GM21381 (cell line): Measurements from ENCODE around the gene PNCK.

ENCODE experiments used
- ATAC-seq: cut with Tn5 transposase; IDR thresholded peaks from one replicate; pipeline ENCODE4 v1.9.1; 2021; ENCODE audit warnings: mild to moderate bottlenecking, moderate library complexity; ENCODE audit not compliant: unreplicated experiment

The PNCK gene

GRCh38 chrX:153662266-153662665 lies 11.3 kb downstream of the PNCK start:
- no peak for ATAC-seq

DNA sequence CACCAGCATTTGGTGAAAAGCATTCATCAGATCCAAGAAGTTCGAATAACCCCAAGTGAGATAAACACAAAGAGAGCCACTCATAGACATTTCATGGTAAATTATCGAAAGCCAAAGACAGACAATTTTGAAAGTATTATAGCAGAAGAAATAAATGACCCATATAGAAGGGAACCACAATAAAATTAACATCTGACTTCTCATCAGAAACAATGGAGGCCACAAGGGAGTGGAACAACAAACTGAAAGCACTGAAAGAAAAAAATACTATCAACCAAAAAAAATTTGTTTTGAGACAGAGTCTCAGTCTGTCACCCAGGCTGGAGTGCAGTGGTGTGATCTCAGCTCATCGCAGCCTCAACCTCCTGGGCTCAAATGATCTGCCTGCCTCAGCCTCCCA lies 14.3 kb downstream of the PNCK start:
- no peak for ATAC-seq

GRCh38 chrX:153657161-153657560 lies 16.5 kb downstream of the PNCK start:
- ATAC-seq, result no peak

DNA sequence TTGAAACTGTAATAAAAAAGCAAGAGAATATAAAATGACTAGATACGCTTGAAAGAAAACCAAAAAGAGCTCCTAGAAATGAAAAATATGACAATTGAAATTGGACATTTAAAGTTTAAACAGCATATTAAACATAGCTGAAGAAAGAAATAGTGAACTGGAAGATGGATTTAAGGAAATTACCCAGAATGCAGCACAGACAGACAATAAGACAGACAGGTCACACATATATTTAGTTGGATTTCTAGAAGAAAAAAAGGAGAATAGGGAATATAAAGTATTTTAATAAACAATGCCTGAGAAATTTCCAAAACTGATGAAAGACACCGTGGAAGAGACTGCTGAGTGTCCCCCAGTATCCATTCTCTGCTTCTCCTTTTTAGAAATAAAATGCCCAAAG lies 20.1 kb downstream of the PNCK start:
- no peak for ATAC-seq

GRCh38 chrX:153651540-153652079 lies 22.0 kb downstream of the PNCK start:
- ATAC-seq, result no peak

- ATAC-seq, result no peak
Observed at GRCh38 chrX:153650959-153651358, 22.7 kb downstream of the PNCK start.

- ATAC-seq, result no peak
Observed at GRCh38 chrX:153649915-153650782, 23.5 kb downstream of the PNCK start.

DNA sequence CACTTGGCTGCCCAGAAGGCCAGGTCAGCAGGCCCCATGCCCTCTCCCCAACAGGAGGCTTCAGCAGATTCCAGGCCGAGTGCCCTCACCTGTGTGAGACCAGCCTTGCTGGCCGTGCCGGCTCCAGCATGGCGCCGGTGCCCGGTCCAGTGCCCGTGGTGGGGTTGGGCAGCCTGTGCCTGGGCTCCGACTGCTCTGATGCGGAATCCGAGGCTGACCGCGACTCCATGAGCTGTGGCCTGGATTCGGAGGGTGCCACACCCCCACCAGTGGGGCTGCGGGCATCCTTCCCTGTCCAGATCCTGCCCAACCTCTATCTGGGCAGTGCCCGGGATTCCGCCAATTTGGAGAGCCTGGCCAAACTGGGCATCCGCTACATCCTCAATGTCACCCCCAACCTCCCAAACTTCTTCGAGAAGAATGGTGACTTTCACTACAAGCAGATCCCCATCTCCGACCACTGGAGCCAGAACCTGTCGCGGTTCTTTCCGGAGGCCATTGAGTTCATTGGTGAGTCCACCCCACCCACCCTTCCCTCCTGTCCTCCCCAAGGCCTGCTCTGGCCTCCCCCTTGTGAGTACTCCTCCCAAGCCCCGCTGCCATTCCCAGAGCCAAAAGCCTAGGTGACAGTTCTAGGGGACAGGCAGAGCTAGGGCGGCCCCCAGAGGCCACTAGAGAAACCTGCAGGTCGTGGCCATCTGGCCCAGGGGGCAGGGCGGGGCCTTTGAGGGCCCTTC lies 24.3 kb downstream of the PNCK start:
- no peak for ATAC-seq

GRCh38 chrX:153648358-153649177 lies 25.0 kb downstream of the PNCK start:
- ATAC-seq, result no peak

DNA sequence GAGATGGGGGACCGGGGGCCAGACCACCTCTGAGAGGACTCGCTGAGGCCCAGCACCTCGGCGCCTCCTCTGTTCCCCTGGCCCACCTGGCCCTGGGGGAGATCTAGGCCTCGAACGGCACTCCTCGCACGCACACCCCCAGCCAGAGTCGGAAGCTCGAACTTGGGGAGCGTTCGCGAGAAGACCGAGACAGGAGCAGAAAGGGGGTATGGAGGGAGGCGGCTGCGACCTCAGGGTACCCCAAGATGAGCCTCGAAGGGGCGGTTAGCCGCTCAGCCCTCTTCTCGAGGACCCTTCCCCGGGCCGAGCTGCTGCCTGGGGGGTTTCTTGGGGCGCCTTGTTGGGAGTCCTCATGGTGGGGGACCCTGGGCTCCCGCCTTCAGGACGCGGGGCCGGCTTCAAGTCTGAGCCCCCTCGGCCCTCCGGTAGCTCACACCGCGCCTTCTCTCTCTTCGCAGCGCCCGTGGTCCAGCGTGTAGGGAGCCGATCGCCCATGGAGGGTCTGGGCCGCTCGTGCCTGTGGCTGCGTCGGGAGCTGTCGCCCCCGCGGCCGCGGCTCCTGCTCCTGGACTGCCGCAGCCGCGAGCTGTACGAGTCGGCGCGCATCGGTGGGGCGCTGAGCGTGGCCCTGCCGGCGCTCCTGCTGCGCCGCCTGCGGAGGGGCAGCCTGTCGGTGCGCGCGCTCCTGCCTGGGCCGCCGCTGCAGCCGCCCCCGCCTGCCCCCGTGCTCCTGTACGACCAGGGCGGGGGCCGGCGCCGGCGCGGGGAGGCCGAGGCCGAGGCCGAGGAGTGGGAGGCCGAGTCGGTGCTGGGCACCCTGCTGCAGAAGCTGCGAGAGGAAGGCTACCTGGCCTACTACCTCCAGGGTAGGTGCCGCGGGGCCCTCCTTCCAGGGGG lies 25.9 kb downstream of the PNCK start:
- ATAC-seq, result no peak

- no peak for ATAC-seq
Observed at GRCh38 chrX:153646620-153647373, 26.8 kb downstream of the PNCK start, which contains the start of gene DUSP9. TSS of gene DUSP9 (plus strand) at chrX:153647203. CDS start at chrX:153647954, 751 bp downstream.

GRCh38 chrX:153645921-153646488 lies 27.6 kb downstream of the PNCK start:
- ATAC-seq, result no peak

- no peak for ATAC-seq
Observed at GRCh38 chrX:153645151-153645550, 28.5 kb downstream of the PNCK start.

- ATAC-seq, result no peak
Observed at GRCh38 chrX:153644356-153645125, 29.1 kb downstream of the PNCK start.

GRCh38 chrX:153643431-153644351 lies 29.9 kb downstream of the PNCK start:
- no peak for ATAC-seq

GRCh38 chrX:153642655-153643430 lies 30.8 kb downstream of the PNCK start:
- no peak for ATAC-seq
